Subcutaneous adipose tissue (tissue), 4 donors: ENCODE measurements around the gene PDE11A. TPM values are rescaled to one million over a fixed set of nuclear protein-coding genes. Genes with fewer than 3 reads are reported as not detected.

ENCODE experiments used
- CTCF ChIP-seq: fragments of 450-650 bp; IDR thresholded peaks from one replicate; pipeline ENCODE4 v1.5.1; 2016; ENCODE audit warnings: low read depth, mild to moderate bottlenecking, control low read depth, antibody characterized with exemption, moderate library complexity
- total RNA-seq, 4 donors: library from RNA; depleted of rRNA; stranded (reverse); fragments of >200 nt; gene quantifications; one replicate each; pipeline ENCODE4 v1.1.0, GENCODE V29; 2016

The PDE11A gene
- total RNA-seq, 4 donors from 2014 or later = 0.33 to 1.2 (median 1.1) TPM; not detected in 1

- no peak for TF ChIP-seq CTCF
These were observed 453.1 kb downstream of the PDE11A start for GRCh38 chr2:177619461-177619860.

- TF ChIP-seq CTCF = no peak
These were observed 454.0 kb downstream of the PDE11A start for GRCh38 chr2:177618255-177619253.

- no peak for TF ChIP-seq CTCF
These were observed 454.7 kb downstream of the PDE11A start for GRCh38 chr2:177617849-177618248.

GRCh38 chr2:177616731-177617130 lies 455.8 kb downstream of the PDE11A start:
- no peak for TF ChIP-seq CTCF

- no peak for TF ChIP-seq CTCF
These were observed 456.5 kb downstream of the PDE11A start for GRCh38 chr2:177616066-177616465.

GRCh38 chr2:177612659-177613058 lies 459.9 kb downstream of the PDE11A start:
- no peak for TF ChIP-seq CTCF

- TF ChIP-seq CTCF = no peak
These were observed 461.2 kb downstream of the PDE11A start for GRCh38 chr2:177611310-177611886.
